Adrenal gland (tissue), 12 donors: ENCODE results near the gene AGPS. TPM values are rescaled to one million over a fixed set of nuclear protein-coding genes. Genes with fewer than 3 reads are reported as not detected.

Source experiments
- DNase-seq, 7 donors: peaks; one replicate each; pipeline ENCODE4 v3.0.0-alpha.2; 2019 to 2020
- H3K27ac ChIP-seq, 5 donors: fragments of 200-600 bp; sonication (generic) in 4 of 5; 1 replicate in 3 of 5; 2 replicates in 2 of 5; pipeline versions ENCODE4 v1.5.1 to v1.8.0; 2016 to 2020; ENCODE audit warnings: mild to moderate bottlenecking in 1 of 5
- H3K27me3 ChIP-seq: fragments of 200-600 bp; 2 replicates; pipeline ENCODE4 v1.8.0; 2021
- H3K36me3 ChIP-seq, 2 donors: fragments of 200-600 bp; replicated peaks in 1 of 2; 1 replicate in 1 of 2; 2 replicates in 1 of 2; pipeline versions ENCODE4 v1.5.1 to v1.8.0; 2018 to 2022
- H3K4me1 ChIP-seq, 2 donors: fragments of 200-600 bp; replicated peaks in 1 of 2; 1 replicate in 1 of 2; 2 replicates in 1 of 2; pipeline versions ENCODE4 v1.5.1 to v1.8.0; 2018 to 2021
- H3K4me3 ChIP-seq, 4 donors: fragments of 200-600 bp; sonication (generic) in 3 of 4; one replicate each; pipeline ENCODE4 v1.5.1; 2016 to 2018
- H3K9me3 ChIP-seq, 3 donors: fragments of 200-600 bp; sonication (generic) in 1 of 3; replicated peaks in 1 of 3; 1 replicate in 2 of 3; 2 replicates in 1 of 3; pipeline versions ENCODE4 v1.5.1 to v1.8.0; 2016 to 2021
- CTCF ChIP-seq, 6 experiments: fragments of 450-650 bp in 4 of 6; fragments of 200-600 bp in 2 of 6; sonication (generic) in 1 of 6; IDR thresholded peaks; 1 replicate in 5 of 6; 2 replicates in 1 of 6; pipeline versions ENCODE4 v1.5.1 to v1.8.0; 2016 to 2021; ENCODE audit warnings: antibody characterized with exemption in 6 of 6, mild to moderate bottlenecking in 2 of 6, moderate library complexity in 1 of 6
- POLR2A ChIP-seq, 2 donors: fragments of 450-650 bp; IDR thresholded peaks; one replicate each; pipeline ENCODE4 v1.6.1; 2017; ENCODE audit warnings: antibody characterized with exemption in 2 of 2, mild to moderate bottlenecking in 2 of 2, moderate library complexity in 1 of 2
- WGBS, 4 donors: extraction: QIAGEN DNeasy Blood & Tissue Kit in 2 of 4; methylation state at CpG; one replicate each; pipeline versions ENCODE4 v1.1.5 to v1.1.7; 2013 to 2017; 5-methylcytosine and 5-hydroxymethylcytosine counted together
- intact Hi-C, 2 donors: fragments of 100-400 bp; cut with DNase I; formaldehyde crosslinking; loops; one replicate each; pipeline versions ENCODE4 v1.14.1 to v1.15.0; 2022 to 2023
- polyA plus RNA-seq, 3 donors: library from polyadenylated mRNA; stranded (reverse); fragments of 200-250 nt in 2 of 3; fragments of 350-450 nt in 1 of 3; fragmentation: Illumina TruSeq in 1 of 3; extraction: RNeasy Lipid Tissue Mini Kit (QIAGEN cat#74804) in 1 of 3; gene quantifications; one replicate each; pipeline ENCODE4 v1.2.3, GENCODE V29; 2013 to 2014
- total RNA-seq, 9 donors: library from RNA; depleted of rRNA in 4 of 9; stranded (reverse); fragments of >200 nt in 4 of 9; fragments of 120-200 nt in 1 of 9; fragmentation: NEBNext Ultra II Directional in 1 of 9; extraction: Animal tissue kit (Norgen Biotek cat#: 25700) in 1 of 9; gene quantifications; one replicate each; pipeline versions ENCODE4 v1.1.0 to v1.2.4, GENCODE V29; 2013 to 2023
- donor health status: healthy with polysubstance abuse.
- donor health status: Bipolar disorder and iron deficiency.
- donor health status: DM: yes; HTN: yes; CAD: no.
- donor health status: DM: no; HTN: no; CAD: no.
- donor health status: DM: no; HTN: no; CAD: no.
- donor health status: DM: yes; HTN: yes; CAD: no.

Gene AGPS
- total and polyA plus RNA-seq, 12 donors: 3.8 to 43.1 (median 32.8) TPM

- H3K4me1 ChIP-seq: no peaks in the 10 kb centered on the region
- DNase-seq: no peak
- WGBS, 4 donors: 43 to 48% (median 46%) methylated on average over 1 of the region's 1 CpG
- intact Hi-C loops: no loop called here
- peaks cover 4 to 15% (median 6%) of the 10 kb centered on the region in 3 donors for H3K9me3 ChIP-seq
- no peaks in the 10 kb centered on the region for H3K36me3 ChIP-seq
- no peak overlapping the region for H3K4me3 ChIP-seq
- TF ChIP-seq CTCF (IDR thresholded peaks at IDR 0.05): no peak
- TF ChIP-seq POLR2A (IDR thresholded peaks at IDR 0.05): no peak
- no peaks in the 10 kb centered on the region for H3K27me3 ChIP-seq
- H3K27ac ChIP-seq: no peak overlapping the region
Observed at GRCh38 chr2:177434475-177434874, 41.9 kb downstream of the AGPS start.

GRCh38 chr2:177445200-177445599, 52.6 kb downstream of the AGPS start:
- no peaks in the 10 kb centered on the region for H3K9me3 ChIP-seq
- H3K27ac ChIP-seq: no peak overlapping the region
- H3K4me3 ChIP-seq: no peak overlapping the region
- no peaks in the 10 kb centered on the region for H3K36me3 ChIP-seq
- no peaks in the 10 kb centered on the region for H3K4me1 ChIP-seq
- H3K27me3 ChIP-seq: no peaks in the 10 kb centered on the region
- intact Hi-C loops: no loop called here
- TF ChIP-seq CTCF (IDR thresholded peaks at IDR 0.05) (no peak), POLR2A (IDR thresholded peaks at IDR 0.05) (no peak)
- WGBS, 4 donors: 63 to 75% (median 69%) methylated on average over 1 of the region's 1 CpG
- DNase-seq: no peak

- intact Hi-C loops: no loop called here
- no peaks in the 10 kb centered on the region for H3K36me3 ChIP-seq
- TF ChIP-seq CTCF (IDR thresholded peaks at IDR 0.05) (no peak), POLR2A (IDR thresholded peaks at IDR 0.05) (no peak)
- H3K27ac ChIP-seq: no peak overlapping the region
- no peak overlapping the region for H3K4me3 ChIP-seq
- no peaks in the 10 kb centered on the region for H3K4me1 ChIP-seq
- H3K9me3 ChIP-seq: no peaks in the 10 kb centered on the region
- H3K27me3 ChIP-seq: no peaks in the 10 kb centered on the region
- DNase-seq: no peak
- WGBS, 4 donors: 76 to 91% (median 87%) methylated on average over 2 of the region's 2 CpGs
Observed at GRCh38 chr2:177448031-177448430, 55.5 kb downstream of the AGPS start.

- H3K36me3 ChIP-seq: no peaks in the 10 kb centered on the region
- WGBS, 4 donors: 65 to 79% (median 75%) methylated on average over 2 of the region's 2 CpGs
Observed at GRCh38 chr2:177449159-177449558, 56.6 kb downstream of the AGPS start.

More at GRCh38 chr2:177449159-177449558, 56.6 kb downstream of the AGPS start:
- TF ChIP-seq CTCF (IDR thresholded peaks at IDR 0.05): no peak
- TF ChIP-seq POLR2A (IDR thresholded peaks at IDR 0.05): no peak
- H3K4me1 ChIP-seq: no peaks in the 10 kb centered on the region
- H3K27ac ChIP-seq: no peak overlapping the region
- no peaks in the 10 kb centered on the region for H3K9me3 ChIP-seq
- no peak for DNase-seq
- H3K4me3 ChIP-seq: no peak overlapping the region
- intact Hi-C loops: no loop called here
- no peaks in the 10 kb centered on the region for H3K27me3 ChIP-seq
